Colonic mucosa (tissue), 4 donors: ENCODE data around the gene RIN1. TPM values are rescaled to one million over a fixed set of nuclear protein-coding genes. Genes with fewer than 3 reads are reported as not detected.
A peak's percentile ranks its signal among the peaks of the same experiment; 100 is the strongest.

Experiments
- DNase-seq: peaks from one replicate; pipeline ENCODE4 v3.0.0-alpha.2; 2020
- H3K27ac ChIP-seq: fragments of 200-600 bp; one replicate; pipeline ENCODE4 v1.8.0; 2021
- H3K27me3 ChIP-seq: fragments of 200-600 bp; one replicate; pipeline ENCODE4 v1.8.0; 2021
- H3K36me3 ChIP-seq: fragments of 200-600 bp; one replicate; pipeline ENCODE4 v1.8.0; 2021
- H3K4me1 ChIP-seq: fragments of 200-600 bp; one replicate; pipeline ENCODE4 v1.8.0; 2021; ENCODE audit warnings: mild to moderate bottlenecking
- H3K4me3 ChIP-seq: fragments of 200-600 bp; one replicate; pipeline ENCODE4 v1.8.0; 2021
- H3K9ac ChIP-seq, 2 donors: one replicate each; pipeline ENCODE4 v1.7.0; 2013; ENCODE audit warnings: control low read depth in 2 of 2, low read depth in 2 of 2, low read length in 2 of 2
- H3K9me3 ChIP-seq: fragments of 200-600 bp; one replicate; pipeline ENCODE4 v1.8.0; 2021
- intact Hi-C: fragments of 100-400 bp; cut with DNase I; formaldehyde crosslinking; loops from one replicate; pipeline ENCODE4 v1.14.1; 2022
- total RNA-seq, 2 donors: library from RNA; stranded (reverse); fragmentation: NEBNext Ultra II Directional in 1 of 2; extraction: Animal tissue kit (Norgen Biotek cat#: 25700) in 1 of 2; gene quantifications; one replicate each; pipeline ENCODE4 v1.2.1, GENCODE V29; 2021
- TF ChIP-seq, protein P1 (sequence below): fragments of 200-600 bp; IDR thresholded peaks from one replicate; pipeline ENCODE4 v1.8.0; 2022; ENCODE audit warnings: antibody characterized with exemption, mild to moderate bottlenecking
- donor health status: healthy.
- donor health status: DM: no; HTN: no; CAD: no.
- donor health status: DM: no; HTN: no; CAD: no.

Gene RIN1
- total RNA-seq, 2 donors from 2014 or later = 11.6 to 20.0 TPM

DNA sequence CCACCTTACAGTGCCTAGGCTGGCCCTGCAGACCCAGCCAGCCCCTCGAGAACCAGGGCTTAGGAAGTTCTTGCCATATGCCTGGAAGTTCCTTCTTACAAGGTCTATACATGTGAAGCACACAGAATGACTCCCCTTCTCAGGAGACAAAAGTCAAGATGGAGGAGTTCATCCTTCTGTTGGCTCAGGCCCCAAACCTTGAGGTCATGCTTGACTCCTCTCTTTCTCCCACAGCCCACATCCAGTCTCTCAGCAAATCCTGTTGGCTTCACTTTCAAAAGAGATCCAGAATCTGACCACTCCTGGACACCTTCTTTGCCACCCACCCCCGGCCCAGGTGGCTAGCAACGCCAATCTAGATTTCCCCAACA is 17.6 kb downstream of the RIN1 start:
- H3K36me3 ChIP-seq = no peaks in the 10 kb centered on the region
- no peak overlapping the region for H3K4me3 ChIP-seq
- H3K27me3 ChIP-seq = no peaks in the 10 kb centered on the region
- H3K9ac ChIP-seq = no peak overlapping the region
- intact Hi-C loops = no loop called here
- no peak for DNase-seq
- TF ChIP-seq, protein P1, sequence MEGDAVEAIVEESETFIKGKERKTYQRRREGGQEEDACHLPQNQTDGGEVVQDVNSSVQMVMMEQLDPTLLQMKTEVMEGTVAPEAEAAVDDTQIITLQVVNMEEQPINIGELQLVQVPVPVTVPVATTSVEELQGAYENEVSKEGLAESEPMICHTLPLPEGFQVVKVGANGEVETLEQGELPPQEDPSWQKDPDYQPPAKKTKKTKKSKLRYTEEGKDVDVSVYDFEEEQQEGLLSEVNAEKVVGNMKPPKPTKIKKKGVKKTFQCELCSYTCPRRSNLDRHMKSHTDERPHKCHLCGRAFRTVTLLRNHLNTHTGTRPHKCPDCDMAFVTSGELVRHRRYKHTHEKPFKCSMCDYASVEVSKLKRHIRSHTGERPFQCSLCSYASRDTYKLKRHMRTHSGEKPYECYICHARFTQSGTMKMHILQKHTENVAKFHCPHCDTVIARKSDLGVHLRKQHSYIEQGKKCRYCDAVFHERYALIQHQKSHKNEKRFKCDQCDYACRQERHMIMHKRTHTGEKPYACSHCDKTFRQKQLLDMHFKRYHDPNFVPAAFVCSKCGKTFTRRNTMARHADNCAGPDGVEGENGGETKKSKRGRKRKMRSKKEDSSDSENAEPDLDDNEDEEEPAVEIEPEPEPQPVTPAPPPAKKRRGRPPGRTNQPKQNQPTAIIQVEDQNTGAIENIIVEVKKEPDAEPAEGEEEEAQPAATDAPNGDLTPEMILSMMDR = no peak
- H3K9me3 ChIP-seq = no peaks in the 10 kb centered on the region
- no peaks in the 10 kb centered on the region for H3K4me1 ChIP-seq
- peak overlapping the region; percentile 57 for H3K27ac ChIP-seq

DNA sequence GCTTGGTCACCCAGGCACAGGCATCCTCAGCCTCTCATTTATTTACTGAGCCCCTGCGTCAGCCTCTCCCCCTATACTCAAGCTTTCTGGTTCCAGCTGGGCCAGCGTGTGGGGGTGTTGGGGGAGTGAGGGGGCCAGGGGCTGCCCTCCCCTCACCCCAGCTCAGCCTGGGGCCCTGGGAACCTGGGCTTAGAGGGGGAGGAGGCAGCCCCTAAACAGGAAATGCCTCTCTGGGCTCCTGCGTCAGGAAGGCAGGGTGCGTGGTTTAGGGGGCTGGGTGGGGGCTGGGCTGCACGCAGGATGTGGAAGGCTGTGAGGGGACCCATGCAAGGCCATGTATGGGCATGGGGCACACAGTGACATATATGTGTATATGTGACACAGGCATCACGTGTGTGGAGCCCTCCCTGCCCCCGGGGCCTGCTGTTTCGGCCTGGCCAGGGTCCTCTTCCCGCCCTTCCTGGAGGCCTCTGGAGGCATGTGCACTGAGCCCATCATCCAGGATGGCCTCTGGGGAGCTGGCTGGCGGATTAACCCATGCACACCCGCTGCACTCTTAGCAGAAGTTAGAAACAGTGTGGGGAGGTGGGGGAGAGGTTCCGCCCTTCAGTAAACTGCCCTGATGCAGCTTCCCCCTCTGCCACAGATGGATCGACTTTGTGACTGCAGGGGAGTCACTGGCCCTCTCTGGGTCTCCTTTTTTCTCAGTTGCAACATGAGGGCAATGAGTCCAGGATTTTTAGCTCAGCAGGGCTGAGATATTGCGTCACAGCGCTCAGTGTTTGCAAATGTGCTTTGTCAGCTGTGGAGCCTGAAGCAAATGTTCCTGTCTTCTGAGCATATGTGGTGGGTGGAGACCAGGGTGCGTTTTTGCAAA is 18.3 kb downstream of the RIN1 start:
- peaks cover 4% of the 10 kb centered on the region for H3K4me1 ChIP-seq
- intact Hi-C loops = no loop called here
- TF ChIP-seq, protein P1 = no peak
- H3K4me3 ChIP-seq = no peak overlapping the region
- no peaks in the 10 kb centered on the region for H3K27me3 ChIP-seq
- no peaks in the 10 kb centered on the region for H3K36me3 ChIP-seq
- peak; percentile 46 for DNase-seq
- H3K27ac ChIP-seq = peak overlapping the region; percentile 57
- H3K9me3 ChIP-seq = no peaks in the 10 kb centered on the region
- H3K9ac ChIP-seq = peak overlapping the region in 1 of 2 donors; percentile 24

DNA sequence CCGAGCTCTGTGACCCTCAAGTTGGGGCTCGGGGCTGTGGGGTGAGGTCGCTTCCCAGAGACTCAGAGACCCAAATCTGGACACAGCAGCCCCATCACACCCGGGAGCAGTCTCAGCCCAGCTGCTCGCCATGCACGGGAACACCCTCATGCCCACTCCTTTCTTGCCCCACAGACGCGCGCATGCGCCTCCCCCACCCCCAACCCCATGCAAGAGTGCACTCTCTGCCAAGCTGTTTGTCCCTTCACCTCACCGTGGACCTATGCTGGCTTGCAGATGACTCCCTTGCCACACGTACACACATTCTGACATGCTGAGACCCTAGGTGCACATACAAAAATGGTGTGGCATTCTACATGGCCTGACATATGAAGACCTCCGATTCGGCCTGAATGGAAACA is 18.9 kb downstream of the RIN1 start:
- Histone ChIP-seq H3K36me3 (no peaks in the 10 kb centered on the region), H3K9ac (no peak overlapping the region), H3K4me3 (no peak overlapping the region), H3K27me3 (no peaks in the 10 kb centered on the region), H3K4me1 (peaks cover 5% of the 10 kb centered on the region), H3K9me3 (no peaks in the 10 kb centered on the region), H3K27ac (peak overlapping the region; percentile 57)
- DNase-seq = no peak
- TF ChIP-seq, protein P1 = no peak
- intact Hi-C loops = no loop called here

DNA sequence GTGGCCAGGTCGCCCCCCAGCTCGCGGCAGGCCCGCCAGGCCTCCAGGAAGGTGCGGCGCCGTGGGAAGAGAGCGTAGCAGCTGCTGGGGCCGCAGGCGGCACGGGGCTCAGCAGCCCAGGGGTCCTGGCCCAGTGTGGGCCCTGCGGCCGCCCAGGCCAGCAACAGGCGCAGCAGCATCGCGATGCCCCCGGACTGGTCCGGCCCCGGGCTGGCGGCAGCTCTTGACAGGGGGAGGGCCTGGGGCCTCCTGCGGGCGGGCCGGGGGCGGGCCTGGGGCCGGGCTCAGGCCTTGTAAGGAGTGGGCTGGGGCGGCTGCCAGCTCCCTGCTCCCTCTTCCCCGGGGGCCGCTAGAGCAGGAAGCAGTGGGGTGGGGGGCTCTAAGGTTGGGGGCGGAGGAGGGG is 19.4 kb downstream of the RIN1 start, which contains the start of gene CD248:
Gene CD248 (minus strand): TSS at position 196 of the 403 bp plus-strand sequence. CDS start 17 bp downstream, at position 179.
- peak within 1 kb of the TSS; percentile 66 for H3K9ac ChIP-seq
- H3K4me3 ChIP-seq = peak within 1 kb of the TSS; percentile 31
- peak; percentile 47 for DNase-seq
- peaks cover 5% of the 10 kb centered on the region for H3K4me1 ChIP-seq
- H3K36me3 ChIP-seq = no peaks in the 10 kb centered on the region
- H3K27ac ChIP-seq = peak within 1 kb of the TSS; percentile 57
- intact Hi-C loops = no loop called here
- no peaks in the 10 kb centered on the region for H3K9me3 ChIP-seq
- TF ChIP-seq, protein P1 = no peak
- no peaks in the 10 kb centered on the region for H3K27me3 ChIP-seq

DNA sequence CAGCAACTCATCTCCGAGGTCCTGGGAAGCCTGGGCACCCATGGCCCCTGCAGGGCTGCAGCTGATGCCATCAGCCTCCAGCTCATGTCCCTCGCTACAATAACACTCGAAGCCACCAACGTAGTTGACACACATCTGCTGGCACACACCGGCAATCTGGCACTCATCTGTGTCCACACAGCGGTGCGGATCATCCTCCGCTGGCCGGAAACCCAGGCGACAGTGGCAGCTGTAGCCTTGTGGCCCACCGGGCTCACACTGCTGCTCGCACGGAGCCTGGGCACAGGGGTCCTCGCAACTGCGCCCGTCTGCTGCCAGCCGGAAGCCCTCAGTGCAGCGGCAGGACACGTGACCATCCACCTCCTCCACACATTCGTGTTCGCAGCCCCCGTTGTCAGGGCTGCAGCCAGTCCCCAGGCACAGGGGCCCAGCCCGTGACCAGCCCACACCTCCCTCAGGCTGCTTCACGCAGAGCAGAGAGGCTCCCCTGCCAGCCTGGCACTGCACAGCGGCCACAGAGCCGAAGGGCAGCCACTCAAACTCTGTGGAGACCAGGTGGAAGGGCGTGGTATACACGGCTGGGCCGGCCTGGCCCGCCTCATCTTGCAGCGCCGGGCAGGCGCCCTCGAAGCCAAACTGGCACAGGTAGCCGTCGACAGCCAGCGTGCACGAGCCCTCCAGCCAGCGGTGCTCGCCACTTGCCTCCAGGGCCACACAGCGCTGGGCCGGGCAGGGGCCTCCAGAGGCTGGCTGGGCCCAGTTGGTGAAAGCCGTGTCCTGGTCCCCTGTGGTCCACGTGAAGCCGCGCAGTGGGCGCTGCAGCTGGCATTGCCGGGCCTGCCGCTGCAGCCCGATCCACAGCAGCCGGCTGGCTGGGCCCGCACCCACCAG is 20.1 kb downstream of the RIN1 start:
- H3K4me1 ChIP-seq = peaks cover 5% of the 10 kb centered on the region
- peak overlapping the region; percentile 31 for H3K4me3 ChIP-seq

More for the DNA sequence above, 20.1 kb downstream of the RIN1 start:
- Histone ChIP-seq H3K27me3 (no peaks in the 10 kb centered on the region), H3K9me3 (no peaks in the 10 kb centered on the region), H3K9ac (peak overlapping the region; percentile 66), H3K36me3 (no peaks in the 10 kb centered on the region), H3K27ac (peak overlapping the region; percentile 46)
- intact Hi-C loops = no loop called here
- TF ChIP-seq, protein P1 = no peak
- no peak for DNase-seq
